GM19455 (cell line): ENCODE data around the gene KAZN.
A peak's percentile ranks its signal among the peaks of the same experiment; 100 is the strongest.

Experiments
- ATAC-seq: cut with Tn5 transposase; IDR thresholded peaks from one replicate; pipeline ENCODE4 v1.9.1; 2021; ENCODE audit not compliant: unreplicated experiment

The KAZN gene

DNA sequence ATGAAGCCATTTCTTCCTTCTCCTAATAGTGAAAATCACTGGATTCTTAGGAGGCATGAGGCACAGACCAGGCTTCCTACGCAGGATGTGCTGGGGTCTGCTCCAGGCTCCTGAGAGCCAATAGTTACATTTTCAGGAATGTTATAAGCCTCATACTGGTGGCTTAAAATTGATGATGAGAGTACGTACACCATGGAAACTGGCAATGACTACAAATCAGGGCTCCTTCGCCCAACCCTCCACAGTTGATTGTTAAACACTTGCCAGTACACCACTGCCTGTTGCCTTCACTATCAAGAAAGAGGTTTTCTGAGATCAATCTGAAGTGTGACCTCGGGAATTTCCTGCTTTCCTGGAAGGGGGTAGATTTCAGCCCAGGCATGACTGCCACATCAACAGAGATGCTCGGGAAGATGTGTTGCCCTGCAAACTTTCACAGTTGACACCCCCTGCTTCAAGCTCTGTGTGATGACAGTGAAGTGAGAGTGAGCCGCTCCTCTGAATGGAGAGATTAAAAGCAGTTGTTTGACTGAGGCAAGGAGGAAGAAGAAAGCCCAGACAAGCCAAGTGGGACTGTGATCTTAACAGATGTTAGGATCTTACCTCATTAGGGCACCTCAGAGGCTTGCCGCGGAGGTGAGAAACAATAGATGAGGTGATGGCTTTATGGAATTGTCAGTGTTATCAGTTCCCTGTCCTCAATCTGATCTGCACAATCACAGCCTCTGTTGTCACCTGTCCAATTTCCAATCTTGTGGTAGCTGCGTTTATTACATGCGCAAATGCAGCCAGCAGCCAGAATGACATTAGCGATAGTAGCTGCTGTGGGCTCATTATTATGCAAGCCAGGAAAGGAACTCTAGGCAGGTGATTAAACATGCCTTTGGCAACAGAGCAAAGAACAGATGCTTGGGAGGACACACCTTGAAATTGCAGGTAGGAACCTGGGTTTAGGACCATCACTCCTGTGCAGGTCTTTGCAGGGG lies 277.3 kb downstream of the KAZN start:
- ATAC-seq = no peak

- no peak for ATAC-seq
These were observed 278.3 kb downstream of the KAZN start for GRCh38 chr1:14876747-14877146.

- no peak for ATAC-seq
These were observed 278.7 kb downstream of the KAZN start for GRCh38 chr1:14877224-14877623.

DNA sequence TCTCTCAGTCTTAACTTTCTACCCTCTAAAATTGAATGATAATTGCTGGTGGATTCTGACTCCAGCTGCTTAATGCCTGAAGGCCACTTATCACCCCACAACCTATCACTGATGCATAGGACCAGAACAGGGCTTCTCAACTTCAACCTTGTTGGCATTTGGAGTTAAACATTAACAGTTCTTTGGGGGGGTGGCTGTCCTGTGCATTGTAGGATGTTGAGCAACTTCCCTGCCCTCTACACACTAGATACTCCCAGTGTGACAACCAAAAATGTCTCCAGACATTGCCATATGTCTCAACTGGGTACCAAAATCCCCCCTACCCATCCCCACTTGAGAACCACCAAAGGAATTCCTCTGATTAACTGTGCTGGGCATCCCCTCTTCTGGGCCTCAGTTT lies 279.6 kb downstream of the KAZN start:
- no peak for ATAC-seq

- ATAC-seq = no peak
These were observed 280.5 kb downstream of the KAZN start for GRCh38 chr1:14878951-14879350.

- ATAC-seq = no peak
These were observed 282.2 kb downstream of the KAZN start for GRCh38 chr1:14880456-14881316.

DNA sequence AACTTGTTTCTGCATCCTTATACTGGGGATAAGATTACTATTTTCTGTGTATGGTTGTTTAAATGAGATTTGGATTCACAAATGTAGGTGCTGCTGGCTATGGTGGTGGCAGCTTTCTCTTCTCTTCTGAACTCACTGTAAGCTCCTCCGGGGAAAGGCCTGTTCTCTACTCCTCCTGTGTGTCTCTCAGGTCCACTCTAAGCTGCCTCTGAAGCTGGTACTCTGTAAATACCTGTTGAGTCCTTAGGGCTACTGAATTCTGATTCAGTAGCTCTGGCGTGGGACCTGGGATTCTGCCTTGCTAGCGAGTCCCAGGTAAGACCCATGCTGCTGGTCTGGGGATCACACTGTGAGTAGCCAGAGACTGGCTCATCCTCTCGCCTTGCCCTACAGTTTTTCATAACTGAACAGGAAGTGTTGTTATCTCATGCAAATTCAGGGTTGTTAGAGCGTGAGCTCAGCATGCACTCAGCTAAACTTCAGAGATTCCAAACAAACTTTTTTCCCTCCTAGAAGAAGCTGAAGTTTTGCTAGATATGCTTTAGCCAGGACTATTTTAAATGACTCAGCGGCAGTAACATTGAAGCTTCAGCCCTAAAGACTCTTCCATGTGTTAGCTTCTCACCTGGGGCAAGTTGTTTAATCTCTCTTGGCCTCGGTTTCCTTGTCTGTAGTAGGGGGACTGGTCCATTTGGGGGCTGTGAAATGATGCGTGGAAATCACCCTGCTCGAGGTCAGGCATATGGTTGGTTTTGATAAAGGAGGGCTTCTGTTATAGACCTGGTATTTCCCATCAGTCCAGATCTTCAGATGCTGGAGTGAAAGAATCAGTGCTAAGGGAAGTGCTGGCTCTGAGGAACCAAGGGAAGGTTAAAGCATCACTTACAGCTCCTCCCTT lies 283.5 kb downstream of the KAZN start:
- ATAC-seq = peak; percentile 91

GRCh38 chr1:14884614-14885175 lies 286.2 kb downstream of the KAZN start:
- ATAC-seq = no peak

GRCh38 chr1:14887044-14887566 lies 288.6 kb downstream of the KAZN start:
- no peak for ATAC-seq

GRCh38 chr1:14887764-14888350 lies 289.4 kb downstream of the KAZN start:
- no peak for ATAC-seq

GRCh38 chr1:14888374-14888773 lies 289.9 kb downstream of the KAZN start:
- ATAC-seq = no peak

GRCh38 chr1:14889825-14890440 lies 291.4 kb downstream of the KAZN start:
- ATAC-seq = no peak

- ATAC-seq = no peak
These were observed 293.5 kb downstream of the KAZN start for GRCh38 chr1:14891991-14892390.

DNA sequence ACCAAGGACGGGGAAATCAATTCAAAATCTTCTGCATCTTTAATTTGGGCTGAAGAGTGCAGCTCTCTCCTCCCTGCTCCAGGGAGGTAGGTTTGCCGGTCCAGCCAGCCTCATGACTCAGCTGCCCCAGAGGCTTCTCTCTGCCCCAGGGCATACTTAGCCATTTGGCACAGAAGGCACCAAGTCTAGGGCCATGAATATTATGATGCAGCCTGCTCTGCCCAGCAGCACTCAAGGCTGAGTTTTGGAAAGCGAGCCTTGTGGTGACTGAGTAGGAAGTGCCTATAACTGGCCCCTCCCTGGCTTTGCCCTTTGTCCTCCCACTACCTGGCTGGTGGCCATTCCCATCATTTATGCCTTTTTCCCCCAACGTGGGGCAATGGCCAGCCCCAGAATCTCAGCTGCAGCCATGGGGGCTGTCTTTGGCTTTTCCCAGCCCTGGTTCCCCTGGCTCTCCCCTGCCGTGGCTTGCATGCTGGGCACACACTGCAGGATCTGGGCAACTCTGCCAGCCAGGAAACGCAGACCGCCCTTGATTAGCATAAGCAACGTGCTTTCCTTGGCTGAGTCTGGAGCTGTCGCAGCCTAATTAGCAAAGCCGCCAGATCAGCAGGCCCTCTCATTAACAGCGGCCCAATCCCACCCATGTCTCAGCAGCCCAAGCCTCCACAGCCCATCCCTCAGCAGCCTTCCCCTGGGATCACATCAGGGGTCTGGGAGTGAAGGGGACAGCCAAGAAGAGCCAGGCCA lies 296.5 kb downstream of the KAZN start:
- ATAC-seq = no peak

DNA sequence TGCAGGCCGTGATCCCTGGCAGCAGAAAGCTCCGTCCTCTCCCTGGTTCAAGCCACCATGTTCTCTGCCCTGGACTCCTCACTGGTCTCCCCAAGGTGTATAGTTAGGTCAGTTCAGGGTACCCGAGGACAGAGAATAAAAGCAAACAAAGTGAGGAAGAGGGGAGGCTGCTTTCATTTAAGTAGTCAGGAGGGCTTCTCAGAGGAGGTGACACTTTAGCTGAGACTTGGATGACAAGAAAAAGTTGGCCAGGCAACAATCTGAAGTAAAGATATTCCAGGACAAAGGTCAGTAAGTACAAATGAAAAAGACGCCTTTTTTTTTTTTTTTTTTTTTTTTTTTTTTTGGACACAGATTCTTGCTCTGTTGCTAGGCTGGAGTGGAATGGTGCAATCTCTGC lies 297.2 kb downstream of the KAZN start:
- no peak for ATAC-seq

DNA sequence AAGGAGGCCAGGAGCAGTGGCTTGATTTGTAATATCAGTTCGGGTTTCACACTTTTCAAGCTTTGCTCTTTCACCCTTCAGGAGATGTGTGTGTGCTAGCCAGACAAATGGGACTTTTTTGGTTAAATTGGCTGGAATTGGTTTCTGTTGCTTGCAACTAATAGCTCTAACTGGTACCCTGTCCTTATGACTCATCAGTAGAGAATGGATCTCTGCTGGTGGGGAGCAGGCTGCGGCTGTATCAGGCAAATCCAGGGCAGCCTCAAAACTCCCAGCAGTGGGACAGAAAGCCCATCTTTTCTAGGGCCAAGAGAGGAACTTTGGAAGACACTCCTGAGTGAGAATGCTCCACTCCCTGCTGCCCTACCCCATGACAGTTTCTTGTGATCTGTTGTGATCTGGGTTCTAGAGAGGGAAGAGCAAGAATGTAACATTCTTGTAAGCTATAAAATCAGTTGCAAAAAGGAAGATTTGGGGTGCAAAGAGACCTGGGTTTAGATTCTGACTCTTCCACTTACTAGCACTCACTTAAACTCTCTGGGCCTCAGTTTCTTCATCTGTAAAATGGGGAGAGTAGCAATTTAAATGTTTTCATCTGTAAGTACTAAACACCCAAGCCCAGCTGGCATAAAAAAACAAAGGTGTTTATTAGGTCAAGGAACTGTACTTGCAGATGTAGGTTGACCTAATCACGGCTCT lies 298.0 kb downstream of the KAZN start:
- ATAC-seq = no peak

DNA sequence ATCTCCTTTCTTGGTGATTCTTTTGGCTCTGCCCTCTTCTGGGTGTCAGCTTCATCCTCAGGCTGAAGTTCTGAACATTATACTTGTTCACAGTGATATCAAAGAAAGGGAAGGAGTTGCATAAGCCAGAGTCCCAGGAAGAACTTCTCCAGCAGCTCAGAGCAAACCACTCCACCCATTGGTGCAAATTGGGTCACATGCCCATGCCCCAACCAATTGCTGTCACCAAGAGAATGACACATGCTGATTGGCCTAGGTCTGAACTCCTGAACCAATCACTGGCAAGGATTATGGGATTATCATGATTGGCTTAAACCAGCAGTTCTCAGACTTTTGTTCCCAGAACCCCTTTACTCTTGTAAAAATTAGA lies 298.6 kb downstream of the KAZN start:
- ATAC-seq = no peak

DNA sequence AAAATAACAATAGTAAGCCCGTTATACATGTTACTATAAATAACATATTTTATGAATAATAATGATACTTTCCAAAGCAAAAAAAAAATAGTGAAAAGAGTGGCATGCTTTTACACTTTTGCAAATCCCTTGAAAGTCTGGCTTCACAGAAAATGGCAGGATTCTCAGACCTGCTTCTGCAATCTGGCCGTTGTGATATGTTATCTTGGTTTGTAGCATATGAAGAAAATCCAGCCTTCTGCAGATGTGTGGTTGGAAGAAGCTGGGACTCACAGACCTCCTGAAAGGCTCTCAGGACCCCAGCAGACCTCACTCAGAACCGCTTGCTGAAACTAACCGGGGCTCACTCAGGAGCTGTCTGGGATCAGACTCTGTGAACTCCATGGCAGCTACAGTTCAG lies 299.1 kb downstream of the KAZN start:
- ATAC-seq = no peak
